Fibroblast of skin of scalp (primary cell): ENCODE results near the gene OR10H4.
"Not testable (repeated sequence)": the region's sequence is repeated elsewhere in the genome, so short reads cannot be mapped to it uniquely, and the experiment has no call there.

Source experiments
- DNase-seq: peaks from one replicate; pipeline ENCODE4 v3.0.0-alpha.2; 2013

Gene OR10H4

GRCh38 chr19:15944401-15944800 lies 4.4 kb upstream of the OR10H4 start:
- DNase-seq = no peak

- no peak for DNase-seq
Measured at GRCh38 chr19:15945301-15945700, 3.5 kb upstream of the OR10H4 start.

- no peak for DNase-seq
Measured at GRCh38 chr19:15954820-15955219, 6.0 kb downstream of the OR10H4 start.

- no peak for DNase-seq
Measured at GRCh38 chr19:15962319-15962718, 13.5 kb downstream of the OR10H4 start.

GRCh38 chr19:15964231-15964630 lies 15.4 kb downstream of the OR10H4 start:
- DNase-seq = no peak

GRCh38 chr19:15971224-15971780 lies 22.5 kb downstream of the OR10H4 start:
- no peak for DNase-seq

- DNase-seq = not testable (repeated sequence)
Measured at GRCh38 chr19:15972043-15972442, 23.2 kb downstream of the OR10H4 start.

GRCh38 chr19:15974856-15975255 lies 26.0 kb downstream of the OR10H4 start:
- DNase-seq = no peak

GRCh38 chr19:15976836-15977689 lies 28.3 kb downstream of the OR10H4 start:
- no peak for DNase-seq

- DNase-seq = no peak
Measured at GRCh38 chr19:15977690-15978089, 28.9 kb downstream of the OR10H4 start.

GRCh38 chr19:15979293-15979692 lies 30.5 kb downstream of the OR10H4 start:
- no peak for DNase-seq

- not testable (repeated sequence) for DNase-seq
Measured at GRCh38 chr19:15985831-15986230, 37.0 kb downstream of the OR10H4 start.

GRCh38 chr19:15986701-15987100 lies 37.9 kb downstream of the OR10H4 start:
- DNase-seq = no peak

- no peak for DNase-seq
Measured at GRCh38 chr19:15989889-15990288, 41.1 kb downstream of the OR10H4 start.

GRCh38 chr19:15991602-15992001 lies 42.8 kb downstream of the OR10H4 start:
- no peak for DNase-seq

GRCh38 chr19:15992014-15992413 lies 43.2 kb downstream of the OR10H4 start:
- no peak for DNase-seq

- DNase-seq = no peak
Measured at GRCh38 chr19:15995536-15995935, 46.7 kb downstream of the OR10H4 start.

- no peak for DNase-seq
Measured at GRCh38 chr19:15998166-15998565, 49.4 kb downstream of the OR10H4 start.
